Testis (tissue), 2 donors: ENCODE results near the gene SYNGR1.

Experiments used
- CTCF ChIP-seq, 3 experiments: fragments of 450-650 bp in 2 of 3; fragments of 200-600 bp in 1 of 3; sonication (generic) in 1 of 3; IDR thresholded peaks; one replicate each; pipeline ENCODE4 v1.5.1; 2016 to 2019; ENCODE audit warnings: antibody characterized with exemption in 3 of 3, mild to moderate bottlenecking in 2 of 3, moderate library complexity in 1 of 3
- POLR2A ChIP-seq: fragments of 450-650 bp; IDR thresholded peaks from one replicate; pipeline ENCODE4 v1.6.1; 2017; ENCODE audit warnings: antibody characterized with exemption, mild to moderate bottlenecking, moderate library complexity

- no peak for TF ChIP-seq CTCF (IDR thresholded peaks at IDR 0.05)
- no peak for TF ChIP-seq POLR2A
Observed at GRCh38 chr22:39381009-39381755, 31.4 kb downstream of the SYNGR1 start.
